GM12878 (cell line): ENCODE data around the gene ZBTB3. TPM values are rescaled to one million over a fixed set of nuclear protein-coding genes. Genes with fewer than 3 reads are reported as not detected.

ENCODE experiments used
- ATAC-seq: fragments of 200-7000 bp; cut with Tn5 transposase; 3 replicates; pipeline ENCODE4 v1.9.1; 2020; ENCODE audit warnings: mild to moderate bottlenecking, moderate library complexity
- BruUV-seq: library from RNA; stranded (reverse); fragments of 400-500 nt; replicated peaks from 2 replicates; lab custom pipeline; 2021; lab: Mats Ljungman, UMichigan
- CTCF ChIA-PET: fragments of 300-600 bp; sonication (Branson Sonifier 250); formaldehyde crosslinking; extraction: SDS; loops from one replicate; lab custom pipeline; 2021; ENCODE audit warnings: inconsistent platforms; lab: Yijun Ruan, JAX
- POLR2A ChIA-PET: fragments of 350-600 bp; formaldehyde crosslinking; extraction: SDS; loops from one replicate; lab custom pipeline; 2021; ENCODE audit warnings: inconsistent platforms; lab: Charles Lee
- RAD21 ChIA-PET: fragments of 300-600 bp; sonication (Branson Sonifier 250); formaldehyde crosslinking; loops from one replicate; lab custom pipeline; 2023; ENCODE audit warnings: antibody characterized with exemption; ENCODE audit not compliant: unreplicated experiment; lab: Charles Lee
- SMC1A ChIA-PET: fragments of 300-600 bp; sonication (Branson Sonifier 250); formaldehyde crosslinking; loops from one replicate; lab custom pipeline; 2023; ENCODE audit not compliant: unreplicated experiment, uncharacterized antibody; lab: Charles Lee
- DNase-seq: peaks from one replicate; pipeline ENCODE4 v3.0.0-alpha.2; 2011; ENCODE audit warnings: low read depth, low spot score
- FAIRE-seq: peaks from 3 replicates; lab custom pipeline; 2011; peaks lifted over from hg19 to GRCh38; lab: Jason Lieb, UNC
- H2AFZ ChIP-seq: 2 replicates; pipeline ENCODE4 v1.6.0; 2011; ENCODE audit warnings: low read depth, low read length, control low read depth; ENCODE audit not compliant: control insufficient read depth
- H3K27ac ChIP-seq: 2 replicates; pipeline ENCODE4 v1.5.1; 2011; ENCODE audit warnings: control low read depth; ENCODE audit not compliant: control insufficient read depth, insufficient read depth
- H3K27me3 ChIP-seq, 2 experiments: replicated peaks in 1 of 2; 2 replicates each; pipeline versions ENCODE4 v1.6.0 to v1.6.1; 2011; ENCODE audit warnings: low read length in 1 of 2; ENCODE audit not compliant: control insufficient read depth in 2 of 2, insufficient read depth in 2 of 2
- H3K36me3 ChIP-seq, 2 experiments: 2 replicates each; pipeline ENCODE4 v1.5.1; 2011; ENCODE audit warnings: low read length in 1 of 2; ENCODE audit not compliant: control insufficient read depth in 2 of 2, insufficient read depth in 2 of 2
- H3K4me1 ChIP-seq: 2 replicates; pipeline ENCODE4 v1.6.1; 2011; ENCODE audit warnings: mild to moderate bottlenecking, low read length, moderate library complexity, mixed read lengths; ENCODE audit not compliant: control insufficient read depth, insufficient read depth
- H3K4me2 ChIP-seq: 2 replicates; pipeline ENCODE4 v1.6.0; 2011; ENCODE audit warnings: control low read depth; ENCODE audit not compliant: control insufficient read depth, insufficient read depth
- H3K4me3 ChIP-seq: fragments of 200-600 bp; sonication (generic); 2 replicates; pipeline ENCODE4 v1.5.1; 2016
- H3K79me2 ChIP-seq: 2 replicates; pipeline ENCODE4 v1.6.0; 2011; ENCODE audit warnings: low read length; ENCODE audit not compliant: control insufficient read depth, insufficient read depth
- H3K9ac ChIP-seq: 2 replicates; pipeline ENCODE4 v1.8.0; 2011; ENCODE audit warnings: low read length, control low read depth, mixed read lengths; ENCODE audit not compliant: control insufficient read depth, insufficient read depth
- H3K9me3 ChIP-seq: replicated peaks from 3 replicates; pipeline ENCODE4 v1.5.1; 2011; ENCODE audit warnings: mild to moderate bottlenecking, low read length; ENCODE audit not compliant: control insufficient read depth, insufficient read depth
- H4K20me1 ChIP-seq: 2 replicates; pipeline ENCODE4 v1.6.0; 2011; ENCODE audit not compliant: control insufficient read depth, insufficient read depth
- CBFB ChIP-seq: IDR thresholded peaks from 2 replicates; pipeline ENCODE4 v1.6.1; 2016; ENCODE audit warnings: antibody characterized with exemption, low read depth
- CBX5 ChIP-seq: sonication (generic); IDR thresholded peaks from 2 replicates; pipeline ENCODE4 v1.6.1; 2016; ENCODE audit warnings: low read depth, moderate library complexity, mild to moderate bottlenecking, inconsistent platforms
- CHD4 ChIP-seq: fragments of 200-600 bp; sonication (generic); IDR thresholded peaks from 2 replicates; pipeline ENCODE4 v1.6.1; 2016; ENCODE audit warnings: mild to moderate bottlenecking
- HDAC2 ChIP-seq: fragments of 200-600 bp; sonication (generic); IDR thresholded peaks from 2 replicates; pipeline ENCODE4 v1.6.1; 2017
- IKZF2 ChIP-seq, 2 experiments: fragments of 450-650 bp; IDR thresholded peaks; 2 replicates each; pipeline ENCODE4 v1.6.1; 2017; ENCODE audit warnings: mild to moderate bottlenecking in 2 of 2, moderate library complexity in 2 of 2
- MEF2B ChIP-seq: fragments of 450-650 bp; IDR thresholded peaks from 2 replicates; pipeline ENCODE4 v1.6.1; 2018; ENCODE audit warnings: mild to moderate bottlenecking, moderate library complexity; ENCODE audit not compliant: partially characterized antibody, poor library complexity, severe bottlenecking
- MTA2 ChIP-seq: fragments of 450-650 bp; IDR thresholded peaks from 2 replicates; pipeline ENCODE4 v1.6.1; 2016; ENCODE audit warnings: low read depth, mild to moderate bottlenecking, moderate library complexity
- MXI1 ChIP-seq: fragments of 150-350 bp; IDR thresholded peaks from 2 replicates; pipeline ENCODE4 v1.6.1; 2011; ENCODE audit warnings: low read depth, mild to moderate bottlenecking, inconsistent platforms, low read length, improper control_type of control experiment
- NBN ChIP-seq: fragments of 450-650 bp; IDR thresholded peaks from 2 replicates; pipeline ENCODE4 v1.6.1; 2016
- PAX5 ChIP-seq: IDR thresholded peaks from 2 replicates; pipeline ENCODE4 v1.6.1; 2011; ENCODE audit warnings: low read depth, low read length, borderline replicate concordance
- PML ChIP-seq: IDR thresholded peaks from 2 replicates; pipeline ENCODE4 v1.6.1; 2012; ENCODE audit warnings: low read length, inconsistent platforms
- POLR2A ChIP-seq: IDR thresholded peaks from 2 replicates; pipeline ENCODE4 v1.6.1; 2011; ENCODE audit warnings: low read depth, mild to moderate bottlenecking, low read length
- POU2F2 ChIP-seq: IDR thresholded peaks from 3 replicates; pipeline ENCODE4 v1.6.1; 2011; ENCODE audit warnings: low read depth, mild to moderate bottlenecking, low read length, borderline replicate concordance
- RB1 ChIP-seq: fragments of 450-650 bp; formaldehyde crosslinking; IDR thresholded peaks from 2 replicates; pipeline ENCODE4 v1.6.1; 2017; ENCODE audit warnings: mild to moderate bottlenecking, borderline replicate concordance
- RUNX3 ChIP-seq: IDR thresholded peaks from 2 replicates; pipeline ENCODE4 v1.6.1; 2012; ENCODE audit warnings: low read length, inconsistent platforms
- SIN3A ChIP-seq: IDR thresholded peaks from 2 replicates; pipeline ENCODE4 v1.6.1; 2012; ENCODE audit warnings: low read depth, low read length, improper control_type of control experiment
- YY1 ChIP-seq: IDR thresholded peaks from 2 replicates; pipeline ENCODE4 v1.6.1; 2011; ENCODE audit warnings: low read depth, mild to moderate bottlenecking, low read length
- ZNF274 ChIP-seq: IDR thresholded peaks from one replicate; pipeline ENCODE4 v1.8.0; 2011; ENCODE audit not compliant: insufficient read length, insufficient read depth
- ZNF622 ChIP-seq: fragments of 450-650 bp; IDR thresholded peaks from 2 replicates; pipeline ENCODE4 v1.6.1; 2017; ENCODE audit warnings: mild to moderate bottlenecking, inconsistent platforms
- WGBS: methylation state at CpG from one replicate; pipeline ENCODE4 v1.1.6; 2016; ENCODE audit warnings: low lambda C conversion rate; ENCODE audit not compliant: insufficient replicate concordance, insufficient coverage; ENCODE audit errors: missing lambda C conversion rate; 5-methylcytosine and 5-hydroxymethylcytosine counted together
- in situ Hi-C: fragments of 300-500 bp; cut with MboI; formaldehyde crosslinking; loops from 9 replicates; pipeline ENCODE4 v1.14.3; 2018; ENCODE audit warnings: mixed read lengths
- intact Hi-C: fragments of 100-400 bp; cut with micrococcal nuclease; formaldehyde crosslinking; loops from one replicate; pipeline ENCODE4 v1.14.2; 2022; ENCODE audit not compliant: unreplicated experiment
- polyA plus RNA-seq, 11 experiments: library from polyadenylated mRNA; depleted of rRNA in 4 of 11; unstranded in 6 of 11; stranded (reverse) in 5 of 11; fragments of >200 nt; fragmentation: Nextera tagmentation in 4 of 11; fragmentation: Illumina TruSeq in 1 of 11; extraction: Ambion mirVana in 4 of 11; extraction: Trizol in 1 of 11; gene quantifications; 1 replicate in 1 of 11; 2 replicates in 10 of 11; pipeline versions ENCODE4 v1.2.1 to v1.2.3, GENCODE V29; 2011 to 2016; ENCODE audit warnings: inconsistent platforms in 2 of 11, missing spikeins in 2 of 11, low read depth in 1 of 11
- total RNA-seq, 4 experiments: library from RNA; depleted of rRNA in 3 of 4; stranded (reverse); fragments of >200 nt in 3 of 4; fragmentation: Illumina TruSeq in 1 of 4; extraction: Trizol in 1 of 4; gene quantifications; 2 replicates each; pipeline versions ENCODE4 v1.2.1 to v1.2.3, GENCODE V29; 2013 to 2021
- TF ChIP-seq, protein P1 (sequence below): IDR thresholded peaks from 2 replicates; pipeline ENCODE4 v1.6.1; 2011; ENCODE audit warnings: low read depth, low read length, improper control_type of control experiment, borderline replicate concordance
- TF ChIP-seq, protein P2 (sequence below): fragments of 450-650 bp; IDR thresholded peaks from 2 replicates; pipeline ENCODE4 v1.6.1; 2017; ENCODE audit warnings: low read depth, mild to moderate bottlenecking, moderate library complexity
- TF ChIP-seq, protein P3 (sequence below): IDR thresholded peaks from 2 replicates; pipeline ENCODE4 v1.6.1; 2011; ENCODE audit warnings: mild to moderate bottlenecking, low read depth, low read length, moderate library complexity; ENCODE audit not compliant: insufficient replicate concordance

Gene ZBTB3
- total and polyA plus RNA-seq, 10 of the 15 experiments (the other 5 are each of a cell fraction or from before 2014, with no cell fraction given), result 1.4 to 7.7 (median 4.8) TPM

DNA sequence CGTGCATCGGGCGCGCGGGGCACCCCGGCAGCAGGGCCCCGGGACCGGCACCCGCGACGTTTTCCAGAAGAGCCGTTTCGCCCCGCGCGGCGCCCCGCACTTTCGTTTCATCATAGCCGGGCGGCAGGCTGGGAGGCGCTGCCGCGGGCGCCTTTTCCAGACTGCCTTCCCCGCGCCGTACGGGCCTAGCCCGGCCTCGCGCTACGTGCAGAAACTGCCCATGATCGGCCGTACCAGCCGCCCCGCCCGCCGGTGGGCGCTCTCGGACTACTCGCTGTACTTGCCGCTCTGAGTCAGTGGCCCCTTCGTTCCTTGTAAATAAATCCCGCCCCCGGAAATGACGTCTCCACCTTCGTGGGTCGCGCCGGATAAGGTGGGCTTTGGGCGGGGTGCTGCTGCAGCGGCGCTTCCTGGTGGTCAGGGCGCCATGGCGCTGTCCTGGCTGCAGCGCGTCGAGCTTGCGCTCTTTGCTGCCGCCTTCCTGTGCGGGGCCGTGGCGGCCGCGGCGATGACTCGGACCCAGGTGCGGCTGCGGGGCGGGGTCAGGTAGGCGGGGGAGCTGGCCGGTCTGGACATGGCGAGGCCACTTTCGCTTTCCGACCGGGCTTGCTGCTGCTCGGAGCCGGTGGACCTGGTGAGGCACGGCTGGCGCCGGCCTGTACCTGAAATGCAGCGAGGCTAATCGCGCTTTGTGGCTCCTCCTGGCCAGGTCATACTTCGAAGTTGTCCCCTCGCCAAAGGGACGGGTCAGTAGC, 33.2 kb upstream of the ZBTB3 start, which contains the start of gene TMEM179B:
Gene TMEM179B (plus strand): TSS at position 398 of the 755 bp plus-strand sequence. CDS start 30 bp downstream, at position 428.
- Histone ChIP-seq H3K9me3 (no peaks in the 10 kb centered on the region), H3K36me3 (peaks cover 3 to 12% of the 10 kb centered on the region in 2 experiments; a peak in 3 of 4 replicates), H4K20me1 (no peaks in the 10 kb centered on the region), H3K27me3 (no peaks in the 10 kb centered on the region), H3K4me3 (peak within 1 kb of the TSS; percentile 95), H3K27ac (peak within 1 kb of the TSS; percentile 64), H3K9ac (peak within 1 kb of the TSS; percentile 77), H3K4me2 (peak within 1 kb of the TSS; percentile 95), H3K4me1 (peaks cover 7% of the 10 kb centered on the region), H3K79me2 (peaks cover 42% of the 10 kb centered on the region), H2AFZ (peak within 1 kb of the TSS; percentile 52)
- no TSS peak for BruUV-seq
- peak; percentile 80 for ATAC-seq
- under 1% methylated on average over 87 of the region's 88 CpGs for WGBS
- intact Hi-C loops (loop anchor here (2.0 to 5.0 kb wide), 3 partner anchors 16 to 95 kb away; partner anchors contain the start of genes NXF1, SLC3A2 and TAF6L), in situ Hi-C loops (no loop called here)
- POLR2A ChIA-PET, result interaction anchor here (0.6 to 6.0 kb wide), 24 partner anchors 9 to 219 kb away, joined by 3 to 53 read pairs (median 6); partner anchors contain the start of genes HNRNPUL2, LBHD1, POLR2G and SLC3A2
- SMC1A ChIA-PET, result interaction anchor here (1.1 to 4.2 kb wide), 14 partner anchors 15 to 94 kb away, joined by 3 to 33 read pairs (median 7); partner anchors contain the start of genes SLC3A2, TAF6L, WDR74 and ZBTB3
- DNase-seq, result peak; percentile 88
- CTCF ChIA-PET, result interaction anchor here (0.6 to 6.6 kb wide), 34 partner anchors 10 to 304 kb away, joined by 3 to 131 read pairs (median 6); partner anchors contain the start of genes BSCL2, GNG3, HNRNPUL2 and POLR2G
- RAD21 ChIA-PET, result interaction anchor here (0.7 to 3.8 kb wide), 26 partner anchors 9 to 393 kb away, joined by 3 to 57 read pairs (median 5); partner anchors contain the start of genes C11orf98, CSKMT, HNRNPUL2 and LBHD1
- FAIRE-seq, result peak; percentile 97
- TF ChIP-seq RB1 (peak; percentile 28; the same call in 1 of the 2 replicates), MXI1 (peak; percentile 92), NBN (peak; percentile 38; the same call in 1 of the 2 replicates), IKZF2 (IDR thresholded peaks at IDR 0.05) (no peak; a peak in 1 of 4 replicates), CHD4 (no peak), ZNF622 (no peak), POLR2A (peak; percentile 99), PML (peak; percentile 98), SIN3A (peak; percentile 21), MTA2 (no peak), MEF2B (no peak), CBFB (peak; percentile 83), PAX5 (0 out of 2 replicates have a peak, but pooled peaks have one; percentile 12), YY1 (peak; percentile 96), CBX5 (no peak), ZNF274 (no peak), POU2F2 (peak; percentile 93), HDAC2 (no peak), RUNX3 (peak; percentile 47; the same call in 1 of the 2 replicates)
- TF ChIP-seq, protein P1, sequence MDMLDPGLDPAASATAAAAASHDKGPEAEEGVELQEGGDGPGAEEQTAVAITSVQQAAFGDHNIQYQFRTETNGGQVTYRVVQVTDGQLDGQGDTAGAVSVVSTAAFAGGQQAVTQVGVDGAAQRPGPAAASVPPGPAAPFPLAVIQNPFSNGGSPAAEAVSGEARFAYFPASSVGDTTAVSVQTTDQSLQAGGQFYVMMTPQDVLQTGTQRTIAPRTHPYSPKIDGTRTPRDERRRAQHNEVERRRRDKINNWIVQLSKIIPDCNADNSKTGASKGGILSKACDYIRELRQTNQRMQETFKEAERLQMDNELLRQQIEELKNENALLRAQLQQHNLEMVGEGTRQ, result no peak
- TF ChIP-seq, protein P2, sequence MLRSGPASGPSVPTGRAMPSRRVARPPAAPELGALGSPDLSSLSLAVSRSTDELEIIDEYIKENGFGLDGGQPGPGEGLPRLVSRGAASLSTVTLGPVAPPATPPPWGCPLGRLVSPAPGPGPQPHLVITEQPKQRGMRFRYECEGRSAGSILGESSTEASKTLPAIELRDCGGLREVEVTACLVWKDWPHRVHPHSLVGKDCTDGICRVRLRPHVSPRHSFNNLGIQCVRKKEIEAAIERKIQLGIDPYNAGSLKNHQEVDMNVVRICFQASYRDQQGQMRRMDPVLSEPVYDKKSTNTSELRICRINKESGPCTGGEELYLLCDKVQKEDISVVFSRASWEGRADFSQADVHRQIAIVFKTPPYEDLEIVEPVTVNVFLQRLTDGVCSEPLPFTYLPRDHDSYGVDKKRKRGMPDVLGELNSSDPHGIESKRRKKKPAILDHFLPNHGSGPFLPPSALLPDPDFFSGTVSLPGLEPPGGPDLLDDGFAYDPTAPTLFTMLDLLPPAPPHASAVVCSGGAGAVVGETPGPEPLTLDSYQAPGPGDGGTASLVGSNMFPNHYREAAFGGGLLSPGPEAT, result no peak
- TF ChIP-seq, protein P3, sequence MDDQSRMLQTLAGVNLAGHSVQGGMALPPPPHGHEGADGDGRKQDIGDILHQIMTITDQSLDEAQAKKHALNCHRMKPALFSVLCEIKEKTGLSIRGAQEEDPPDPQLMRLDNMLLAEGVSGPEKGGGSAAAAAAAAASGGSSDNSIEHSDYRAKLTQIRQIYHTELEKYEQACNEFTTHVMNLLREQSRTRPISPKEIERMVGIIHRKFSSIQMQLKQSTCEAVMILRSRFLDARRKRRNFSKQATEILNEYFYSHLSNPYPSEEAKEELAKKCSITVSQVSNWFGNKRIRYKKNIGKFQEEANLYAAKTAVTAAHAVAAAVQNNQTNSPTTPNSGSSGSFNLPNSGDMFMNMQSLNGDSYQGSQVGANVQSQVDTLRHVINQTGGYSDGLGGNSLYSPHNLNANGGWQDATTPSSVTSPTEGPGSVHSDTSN, result no peak
